HG02763 (cell line): ENCODE measurements around the gene KRT85.

Experiments used
- ATAC-seq: cut with Tn5 transposase; IDR thresholded peaks from one replicate; pipeline ENCODE4 v1.9.1; 2021; ENCODE audit warnings: mild to moderate bottlenecking, moderate library complexity; ENCODE audit not compliant: unreplicated experiment

KRT85 gene

DNA sequence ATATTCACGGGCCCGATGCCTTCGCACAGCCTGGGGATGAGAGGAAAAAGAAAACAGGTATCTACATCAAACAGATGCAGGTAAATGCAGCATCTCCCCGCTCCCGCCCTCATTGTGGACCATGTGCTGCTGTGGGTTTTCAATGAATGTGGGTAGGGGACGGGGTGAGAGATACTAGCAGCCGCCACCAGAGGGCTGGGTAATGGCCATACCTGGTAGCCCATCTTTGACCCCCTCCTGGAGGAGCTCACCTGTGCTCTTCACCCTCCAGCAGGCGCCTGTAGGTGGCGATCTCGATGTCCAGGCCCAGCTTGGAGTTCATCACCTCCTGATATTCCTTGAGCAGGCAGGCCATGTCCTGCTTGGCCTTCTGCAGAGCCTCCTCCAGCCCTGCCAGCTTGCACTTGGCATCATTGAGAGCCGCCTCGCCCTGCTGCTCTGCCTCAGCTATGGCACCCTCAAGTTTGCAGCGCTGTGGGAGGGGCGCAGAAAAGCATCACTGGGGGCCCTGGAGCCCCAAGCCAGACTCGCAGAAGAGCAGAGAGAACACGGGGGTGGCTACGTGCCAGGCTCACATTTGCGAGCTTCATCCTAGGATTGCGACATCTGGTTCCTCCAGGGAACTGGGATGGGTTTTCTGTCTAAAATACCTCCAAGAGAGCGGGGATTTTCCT is 28.6 kb upstream of the KRT85 start:
- no peak for ATAC-seq

GRCh38 chr12:52394836-52395405 is 27.6 kb upstream of the KRT85 start:
- no peak for ATAC-seq

DNA sequence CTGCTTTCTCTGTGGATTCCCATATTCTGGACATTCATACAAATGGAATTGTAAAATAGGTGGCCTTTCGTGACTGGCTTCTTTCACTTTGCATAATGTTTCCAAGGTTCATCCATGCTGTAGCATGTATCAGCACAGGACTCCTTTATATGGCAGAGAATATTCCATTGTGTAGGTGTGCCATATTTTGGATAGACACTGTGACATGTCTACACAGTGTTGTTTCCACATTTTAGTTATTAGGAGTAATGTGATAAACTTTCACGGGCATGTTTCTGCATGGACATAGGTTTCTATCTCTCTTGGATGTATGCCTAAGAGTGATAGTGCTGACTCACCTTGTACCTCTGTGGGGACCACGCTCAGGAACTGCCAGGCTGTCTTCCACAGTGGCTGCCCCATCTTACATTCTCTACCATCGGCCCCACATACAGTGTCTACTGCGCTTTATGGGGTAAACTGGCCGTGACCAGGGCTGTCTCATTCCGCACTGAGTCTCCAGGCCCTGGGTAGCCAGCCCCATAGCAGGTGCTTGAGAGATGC is 25.3 kb upstream of the KRT85 start:
- ATAC-seq: no peak

DNA sequence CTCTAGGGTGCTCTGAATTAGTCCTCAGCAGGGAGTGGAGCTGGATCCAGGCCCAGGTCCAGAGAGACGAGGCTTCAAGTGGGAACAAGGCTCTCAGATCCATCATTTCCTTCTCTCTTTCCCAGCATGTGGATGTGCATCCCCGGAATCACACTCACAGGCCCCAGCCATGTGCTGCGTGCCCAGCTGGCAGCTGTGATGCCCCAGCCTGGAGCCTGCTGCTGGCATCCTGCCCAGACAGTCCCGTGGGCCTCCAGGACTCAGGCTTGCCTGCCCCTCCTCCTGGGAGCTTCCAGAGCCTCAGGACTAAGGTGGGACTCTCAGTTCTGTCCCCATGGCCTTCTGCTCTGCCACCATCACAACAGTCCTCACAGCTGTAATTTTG is 24.3 kb upstream of the KRT85 start:
- no peak for ATAC-seq

DNA sequence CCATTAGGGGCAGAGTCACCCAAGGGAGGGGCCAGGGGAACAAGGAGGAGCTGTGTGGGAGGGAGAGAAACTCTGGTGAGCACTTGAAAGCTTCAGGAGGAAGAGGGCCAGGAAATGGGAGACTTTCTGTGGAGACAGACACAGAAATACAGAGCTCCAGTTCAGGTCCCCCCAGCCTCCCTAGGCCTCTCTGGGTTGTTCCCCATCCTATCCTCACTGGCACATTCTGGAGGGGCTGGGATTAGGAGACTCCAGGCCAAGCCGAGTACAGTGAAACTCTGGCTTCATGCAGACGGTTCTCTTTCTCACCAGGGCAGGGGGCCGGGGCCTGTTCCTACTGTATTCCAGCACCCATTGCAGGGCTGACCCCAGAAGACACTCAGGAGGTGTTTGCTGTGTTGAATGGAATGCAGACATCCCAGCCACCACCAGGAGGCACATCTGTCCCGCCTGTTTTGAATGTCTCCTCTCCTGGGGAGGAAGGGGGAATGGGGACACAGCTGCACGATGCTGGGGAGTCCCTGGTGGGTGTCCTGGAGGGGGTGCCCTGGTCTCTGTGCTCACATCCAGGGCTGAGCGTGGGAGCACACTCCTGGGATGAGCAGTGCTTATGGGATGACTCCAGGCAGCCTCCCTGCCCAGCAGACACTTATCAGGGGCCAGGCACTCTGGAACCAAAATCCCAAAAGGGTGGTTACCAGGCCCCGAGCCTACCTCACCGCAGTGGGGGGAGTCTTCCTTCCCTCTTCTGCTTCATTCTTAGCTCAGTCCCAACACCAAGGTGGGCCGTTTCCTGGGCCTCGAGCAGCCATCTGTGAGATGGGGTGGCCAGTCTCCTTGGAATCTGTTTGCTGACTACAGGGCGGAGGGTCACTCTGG is 23.7 kb upstream of the KRT85 start:
- no peak for ATAC-seq

GRCh38 chr12:52389313-52390207 is 22.3 kb upstream of the KRT85 start:
- no peak for ATAC-seq

DNA sequence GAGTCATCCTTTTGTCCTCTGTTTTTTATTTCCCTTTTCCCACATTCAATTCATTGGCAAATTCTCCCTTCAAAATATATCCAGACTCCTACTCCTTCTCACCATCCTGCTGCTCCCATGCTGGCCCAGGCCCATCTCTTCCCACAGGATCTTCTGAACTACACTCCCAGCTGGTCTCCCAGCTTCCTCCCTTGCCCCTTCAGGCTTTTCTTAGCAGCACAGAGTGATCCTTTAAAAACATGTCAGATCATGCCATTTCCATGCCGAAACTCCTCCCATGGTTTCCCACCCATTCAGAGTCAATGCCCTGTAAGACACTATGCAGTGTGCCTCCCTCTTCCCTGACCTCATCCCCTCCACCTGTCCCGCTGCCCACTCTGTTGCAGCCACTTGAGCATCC is 20.6 kb upstream of the KRT85 start:
- ATAC-seq: no peak

- no peak for ATAC-seq
These were observed 18.0 kb upstream of the KRT85 start, which contains the start of gene KRT84 for GRCh38 chr12:52385226-52385702. TSS of gene KRT84 (minus strand) at chr12:52385652. CDS start at chr12:52385585, 67 bp downstream.

- no peak for ATAC-seq
These were observed 16.1 kb upstream of the KRT85 start for GRCh38 chr12:52383331-52383730.

- no peak for ATAC-seq
These were observed 15.6 kb upstream of the KRT85 start for GRCh38 chr12:52382854-52383253.

DNA sequence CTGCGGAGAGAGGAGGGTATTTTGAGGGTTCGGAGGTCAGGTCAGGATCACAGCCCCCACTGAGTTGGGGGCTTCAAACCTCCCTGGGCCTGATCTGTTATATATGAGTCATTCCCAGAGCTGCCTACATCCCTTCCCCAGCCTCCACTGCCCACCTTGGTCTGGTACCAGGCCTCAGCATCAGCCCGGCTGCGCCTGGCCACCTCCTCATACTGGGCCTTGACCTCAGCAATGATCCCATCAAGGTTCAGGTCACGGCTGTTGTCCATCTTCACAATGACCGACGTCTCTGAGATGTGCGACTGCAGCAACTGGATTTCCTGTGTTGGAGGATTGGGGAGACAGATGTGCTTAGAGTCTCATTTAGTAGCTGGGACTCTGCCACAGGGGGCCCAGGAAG is 13.9 kb upstream of the KRT85 start:
- ATAC-seq: no peak

GRCh38 chr12:52380271-52380694 is 13.0 kb upstream of the KRT85 start:
- no peak for ATAC-seq

DNA sequence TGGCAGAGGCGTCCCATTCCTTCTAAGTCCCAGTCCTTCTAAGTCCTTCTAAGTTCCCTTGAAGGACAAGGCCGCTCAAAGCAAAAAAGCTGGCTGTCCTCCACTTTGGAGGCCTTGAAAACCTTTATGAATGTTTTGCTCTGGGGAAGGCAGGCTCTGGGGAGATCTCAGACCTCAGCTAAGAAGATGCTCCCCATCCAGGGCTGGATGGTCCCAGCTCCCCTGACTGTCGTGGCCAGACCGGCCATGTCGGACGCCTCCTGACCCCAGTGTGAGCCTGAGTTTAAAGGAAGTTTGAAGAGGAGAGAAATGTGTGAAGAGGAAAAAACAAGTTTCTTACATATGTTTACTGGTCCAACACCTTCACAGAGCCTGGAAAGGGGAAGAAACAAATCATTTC is 12.3 kb upstream of the KRT85 start:
- no peak for ATAC-seq

- no peak for ATAC-seq
These were observed 10.8 kb upstream of the KRT85 start for GRCh38 chr12:52378091-52378490.

DNA sequence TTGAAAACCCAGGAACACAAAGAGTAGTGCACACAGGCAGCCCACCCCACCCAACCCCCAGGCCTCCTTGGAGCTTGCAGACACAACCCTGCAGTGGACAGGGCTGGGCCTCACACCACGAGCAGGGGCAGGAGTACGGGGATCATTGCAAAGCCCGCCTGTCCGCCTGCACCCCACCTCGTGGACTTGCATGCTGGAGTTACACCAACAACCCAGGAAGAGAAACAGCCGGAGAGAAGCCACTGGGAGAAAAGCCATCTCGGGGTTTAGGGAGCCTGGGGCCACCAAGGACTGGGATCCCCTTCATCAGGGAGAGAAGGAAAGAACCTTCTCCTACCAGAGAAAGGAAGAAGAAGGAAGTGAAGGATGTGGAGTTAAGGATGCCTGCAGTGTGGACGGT is 10.0 kb upstream of the KRT85 start:
- no peak for ATAC-seq

DNA sequence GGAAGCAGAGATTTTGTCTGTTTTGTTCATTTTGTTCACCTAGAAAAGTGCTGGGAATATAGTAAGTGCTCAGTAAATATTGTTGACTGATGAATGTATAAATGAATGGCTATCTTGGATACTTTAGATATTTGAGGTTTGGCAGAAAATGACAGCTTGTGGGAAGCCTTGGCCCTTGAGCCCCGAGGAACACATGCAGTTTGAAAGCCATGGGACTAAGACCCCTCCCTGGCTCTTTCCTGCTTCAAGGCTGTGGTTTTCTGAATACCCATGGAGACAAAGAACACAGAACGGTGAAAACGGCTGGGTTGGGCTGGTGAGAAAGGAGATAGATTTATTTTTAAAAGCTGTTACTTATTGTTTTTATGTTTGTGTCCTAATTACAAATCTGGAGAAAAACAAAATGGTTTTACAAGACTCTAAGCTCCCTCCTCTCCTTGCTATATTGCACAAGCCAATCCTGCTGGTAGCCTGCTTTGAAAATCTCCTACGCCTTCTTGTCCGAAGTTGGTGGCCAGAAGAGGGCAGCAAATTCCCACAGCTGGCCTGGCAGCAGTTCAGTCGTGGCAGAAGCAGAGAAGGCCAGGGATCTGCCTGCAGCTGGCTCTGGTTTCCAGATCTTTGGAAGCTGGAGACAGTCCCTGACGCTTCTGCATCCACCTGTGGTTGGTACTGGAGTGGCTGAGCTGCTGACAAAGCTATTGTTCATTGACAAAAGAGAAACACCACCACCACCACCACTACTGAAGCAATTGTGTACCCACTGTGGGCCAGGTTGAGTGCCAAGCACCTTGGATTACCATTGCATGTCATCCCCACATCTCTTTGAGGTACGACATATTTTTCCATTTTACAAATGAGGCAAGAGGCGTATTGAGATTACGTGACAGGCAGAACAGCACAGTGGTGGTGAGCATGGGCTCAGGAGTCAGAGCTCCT is 5.2 kb upstream of the KRT85 start:
- ATAC-seq: no peak

GRCh38 chr12:52371716-52372115 is 4.4 kb upstream of the KRT85 start:
- ATAC-seq: no peak

DNA sequence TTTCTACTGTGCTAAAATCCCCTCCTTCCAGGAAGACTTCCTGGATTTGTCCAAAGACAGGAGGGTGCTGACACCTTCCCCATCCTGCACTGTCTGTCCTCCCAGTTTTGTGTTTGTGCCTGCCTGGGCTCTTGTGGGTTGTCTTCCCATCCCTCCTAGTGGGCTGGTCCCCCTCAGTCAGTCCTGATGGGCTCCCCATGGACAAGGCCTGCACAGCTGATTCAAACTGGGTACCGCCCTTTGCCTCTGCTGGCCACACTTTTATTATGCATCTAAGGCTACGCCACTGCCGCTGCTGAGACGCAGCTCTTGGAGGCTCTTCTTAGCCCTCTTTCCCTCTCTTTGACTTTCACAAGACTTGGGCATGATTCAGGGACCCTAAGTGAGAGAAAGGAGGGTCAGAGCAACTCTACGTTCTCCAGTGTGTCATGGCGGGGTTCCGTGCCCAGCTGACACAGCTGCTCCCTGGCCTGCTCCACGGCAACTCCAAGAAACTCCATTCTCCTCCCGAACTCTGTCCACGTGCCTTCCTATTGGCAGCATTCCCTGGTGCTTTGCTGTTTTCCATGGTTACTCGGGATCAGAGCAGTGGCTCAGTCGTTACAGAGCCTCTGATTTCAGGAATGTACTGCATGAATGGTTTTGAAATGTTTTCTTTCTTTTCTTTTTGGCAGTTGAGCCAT is 3.8 kb upstream of the KRT85 start:
- no peak for ATAC-seq

GRCh38 chr12:52369809-52370208 is 2.5 kb upstream of the KRT85 start:
- no peak for ATAC-seq
